Measurements from ENCODE around the gene DLGAP1. TPM values are rescaled to one million over a fixed set of nuclear protein-coding genes. Genes with fewer than 3 reads are reported as not detected.

Gene DLGAP1
- total and polyA plus RNA-seq, 4 donors: 0.06 to 1.2 (median 0.17) TPM; not detected in 1

DNA sequence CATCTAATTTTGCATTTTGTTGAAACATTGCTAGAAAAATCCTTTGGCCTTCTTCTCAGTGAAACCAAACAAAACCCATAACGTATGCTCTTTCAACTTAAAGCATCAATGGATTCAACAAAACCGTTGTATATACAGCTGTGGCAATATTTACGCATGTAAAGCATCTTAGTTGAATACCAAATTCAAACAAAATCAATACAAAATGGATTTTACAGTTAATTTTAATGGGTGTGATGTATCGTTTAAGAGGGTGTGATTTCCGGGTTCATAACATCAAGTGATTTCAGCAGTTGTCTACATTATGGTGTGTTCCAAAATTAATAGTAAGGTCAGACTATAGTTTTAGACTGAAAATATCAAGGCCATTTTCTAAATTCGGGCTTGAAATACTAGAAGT, 806.9 kb downstream of the DLGAP1 start:
- DNase-seq (ENCODE audit: low spot score): no peak
- WGBS: 75% methylated on average over 6 of the region's 6 CpGs
- TF ChIP-seq RAD21 (IDR thresholded peaks at IDR 0.05) (no peak), FOXA1 (IDR thresholded peaks at IDR 0.05) (no peak), SP1 (IDR thresholded peaks at IDR 0.05) (no peak), HNF4A (conservative IDR thresholded peaks at IDR 0.05) (no peak), JUND (IDR thresholded peaks at IDR 0.05) (no peak), RXRA (IDR thresholded peaks at IDR 0.05) (no peak), REST (IDR thresholded peaks at IDR 0.05) (no peak), EGR1 (IDR thresholded peaks at IDR 0.05; ENCODE audit: low read depth in 2 of 2) (no peak), YY1 (IDR thresholded peaks at IDR 0.05) (no peak), CTCF (IDR thresholded peaks at IDR 0.05; ENCODE audit: low read depth, low read length, missing input control) (no peak), TAF1 (conservative IDR thresholded peaks at IDR 0.05) (no peak), ATF3 (IDR thresholded peaks at IDR 0.05) (no peak)
- TF ChIP-seq, protein P1, sequence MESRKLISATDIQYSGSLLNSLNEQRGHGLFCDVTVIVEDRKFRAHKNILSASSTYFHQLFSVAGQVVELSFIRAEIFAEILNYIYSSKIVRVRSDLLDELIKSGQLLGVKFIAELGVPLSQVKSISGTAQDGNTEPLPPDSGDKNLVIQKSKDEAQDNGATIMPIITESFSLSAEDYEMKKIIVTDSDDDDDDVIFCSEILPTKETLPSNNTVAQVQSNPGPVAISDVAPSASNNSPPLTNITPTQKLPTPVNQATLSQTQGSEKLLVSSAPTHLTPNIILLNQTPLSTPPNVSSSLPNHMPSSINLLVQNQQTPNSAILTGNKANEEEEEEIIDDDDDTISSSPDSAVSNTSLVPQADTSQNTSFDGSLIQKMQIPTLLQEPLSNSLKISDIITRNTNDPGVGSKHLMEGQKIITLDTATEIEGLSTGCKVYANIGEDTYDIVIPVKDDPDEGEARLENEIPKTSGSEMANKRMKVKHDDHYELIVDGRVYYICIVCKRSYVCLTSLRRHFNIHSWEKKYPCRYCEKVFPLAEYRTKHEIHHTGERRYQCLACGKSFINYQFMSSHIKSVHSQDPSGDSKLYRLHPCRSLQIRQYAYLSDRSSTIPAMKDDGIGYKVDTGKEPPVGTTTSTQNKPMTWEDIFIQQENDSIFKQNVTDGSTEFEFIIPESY (IDR thresholded peaks at IDR 0.05): no peak

GRCh38 chr18:3647636-3648035, 807.5 kb downstream of the DLGAP1 start:
- Histone ChIP-seq H3K9me3 (ENCODE audit: control insufficient read depth in 4 of 4, low read length in 3 of 4) (no peaks in the 10 kb centered on the region), H3K27me3 (ENCODE audit: control insufficient read depth in 4 of 4, insufficient read depth in 4 of 4, low read length in 3 of 4) (no peaks in the 10 kb centered on the region), H3K36me3 (ENCODE audit: control insufficient read depth in 4 of 4, insufficient read depth in 3 of 4, low read depth in 1 of 4, low read length in 3 of 4) (no peaks in the 10 kb centered on the region), H3K9ac (ENCODE audit: low read depth in 1 of 2, low read length in 2 of 2) (no peak overlapping the region), H3K4me1 (ENCODE audit: control insufficient read depth in 4 of 4, insufficient read depth in 4 of 4, low read length in 3 of 4) (peaks cover 0 to 4% (median under 1%) of the 10 kb centered on the region in 4 donors), H3K4me3 (ENCODE audit: low read depth in 1 of 3, low read length in 3 of 3) (no peak overlapping the region), H3K27ac (ENCODE audit: low read depth in 1 of 2, low read length in 2 of 2) (no peak overlapping the region)
- TF ChIP-seq MAX (IDR thresholded peaks at IDR 0.05) (no peak), TAF1 (conservative IDR thresholded peaks at IDR 0.05) (no peak), JUND (IDR thresholded peaks at IDR 0.05) (no peak), REST (IDR thresholded peaks at IDR 0.05) (no peak)
- no peak for DNase-seq (ENCODE audit: low spot score)
- WGBS: 84% methylated on average over 4 of the region's 4 CpGs

More for the DNA sequence above, 806.9 kb downstream of the DLGAP1 start:
- Histone ChIP-seq H3K27ac (ENCODE audit: low read depth in 1 of 2, low read length in 2 of 2) (no peak overlapping the region), H3K27me3 (ENCODE audit: control insufficient read depth in 4 of 4, insufficient read depth in 4 of 4, low read length in 3 of 4) (no peaks in the 10 kb centered on the region), H3K4me1 (ENCODE audit: control insufficient read depth in 4 of 4, insufficient read depth in 4 of 4, low read length in 3 of 4) (peaks cover 0 to 4% (median under 1%) of the 10 kb centered on the region in 4 donors), H3K9ac (ENCODE audit: low read depth in 1 of 2, low read length in 2 of 2) (no peak overlapping the region), H3K36me3 (ENCODE audit: control insufficient read depth in 4 of 4, insufficient read depth in 3 of 4, low read depth in 1 of 4, low read length in 3 of 4) (no peaks in the 10 kb centered on the region), H3K9me3 (ENCODE audit: control insufficient read depth in 4 of 4, low read length in 3 of 4) (no peaks in the 10 kb centered on the region), H3K4me3 (ENCODE audit: low read depth in 1 of 3, low read length in 3 of 3) (no peak overlapping the region)

Data from liver (tissue), 9 donors.